Activated effector memory CD4-positive, alpha-beta T cell treated with anti-CD3 and anti-CD28 coated beads, Interleukin-2, amount 50 U/mL, for 16 hours (primary cell): ENCODE measurements around the gene CD82.
A peak's percentile ranks its signal among the peaks of the same experiment; 100 is the strongest.

ENCODE experiments used
- DNase-seq: peaks from one replicate; pipeline ENCODE4 v3.0.0-alpha.2; 2020

The CD82 gene

GRCh38 chr11:44565211-44565952 is at the start of gene CD82:
Gene CD82 (plus strand): TSS chr11:44565663. CDS start chr11:44594663, 29,000 bp downstream.
- DNase-seq = peak; percentile 99

GRCh38 chr11:44516688-44517507 is 48.6 kb upstream of the CD82 start:
- DNase-seq = no peak

DNA sequence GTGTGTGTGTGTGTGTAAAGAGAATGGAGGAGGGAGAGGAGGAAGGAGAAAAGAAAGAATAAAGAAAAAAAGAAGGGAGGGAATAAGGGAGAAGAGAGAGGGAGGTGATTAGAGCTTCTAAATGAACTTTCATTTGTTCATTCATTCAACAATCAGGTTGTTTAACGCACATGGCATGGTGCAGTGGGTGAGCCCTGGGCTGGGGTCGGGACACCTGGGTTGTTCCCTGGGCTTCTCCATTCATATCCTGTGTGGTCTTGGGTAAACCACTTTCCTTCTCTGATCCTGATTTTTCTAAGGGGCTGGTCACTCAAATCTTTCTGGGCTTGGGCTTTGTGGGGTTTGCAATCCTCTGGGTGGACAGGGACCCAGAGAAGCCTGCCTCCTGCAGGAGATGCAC is 47.9 kb upstream of the CD82 start:
- DNase-seq = no peak

GRCh38 chr11:44518968-44519550 is 46.4 kb upstream of the CD82 start:
- no peak for DNase-seq

GRCh38 chr11:44519989-44520737 is 45.3 kb upstream of the CD82 start:
- DNase-seq = no peak

GRCh38 chr11:44521148-44521547 is 44.3 kb upstream of the CD82 start:
- no peak for DNase-seq

DNA sequence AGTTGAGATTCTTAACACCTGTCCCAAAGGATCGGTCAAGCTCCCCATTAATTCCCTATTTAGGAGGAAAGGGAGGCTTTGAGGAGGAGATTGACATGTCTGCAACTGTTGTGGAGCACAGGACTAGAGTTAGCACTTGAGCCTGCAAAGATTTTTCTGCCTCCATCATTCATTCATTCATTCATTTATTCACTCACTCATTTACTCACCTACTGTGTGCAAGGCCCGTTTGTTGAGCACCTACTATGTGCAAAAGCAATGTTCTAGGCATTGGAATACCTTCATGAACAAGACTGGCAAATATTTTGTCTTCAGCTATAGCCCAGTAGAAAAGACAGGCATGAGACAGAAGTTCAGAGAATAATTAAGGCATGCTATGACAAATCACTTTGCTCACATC is 43.2 kb upstream of the CD82 start:
- no peak for DNase-seq

GRCh38 chr11:44524346-44524745 is 41.1 kb upstream of the CD82 start:
- DNase-seq = no peak

DNA sequence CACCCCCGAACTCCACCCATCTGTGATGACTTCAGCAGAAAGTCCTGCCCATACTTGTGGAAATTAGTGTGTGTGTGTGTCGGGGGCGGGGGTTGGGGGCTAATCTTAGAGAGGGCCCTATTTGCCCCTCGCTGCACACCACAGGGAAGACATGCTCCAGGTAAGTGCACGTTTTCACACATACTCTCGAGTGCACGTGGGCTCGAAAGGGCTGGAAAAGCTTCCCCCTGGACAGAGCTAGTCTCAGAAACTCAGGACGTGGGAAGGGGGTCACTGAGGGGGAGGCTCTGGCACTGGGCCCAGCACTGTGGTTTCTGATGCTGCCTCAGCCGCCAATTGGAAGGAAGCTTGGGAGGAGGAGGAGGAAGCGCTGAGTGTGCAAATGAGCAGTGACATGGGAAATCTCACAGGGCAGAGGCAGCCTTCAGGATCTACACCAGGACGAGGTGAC is 40.7 kb upstream of the CD82 start:
- DNase-seq = no peak

GRCh38 chr11:44525473-44526252 is 39.8 kb upstream of the CD82 start:
- DNase-seq = no peak

DNA sequence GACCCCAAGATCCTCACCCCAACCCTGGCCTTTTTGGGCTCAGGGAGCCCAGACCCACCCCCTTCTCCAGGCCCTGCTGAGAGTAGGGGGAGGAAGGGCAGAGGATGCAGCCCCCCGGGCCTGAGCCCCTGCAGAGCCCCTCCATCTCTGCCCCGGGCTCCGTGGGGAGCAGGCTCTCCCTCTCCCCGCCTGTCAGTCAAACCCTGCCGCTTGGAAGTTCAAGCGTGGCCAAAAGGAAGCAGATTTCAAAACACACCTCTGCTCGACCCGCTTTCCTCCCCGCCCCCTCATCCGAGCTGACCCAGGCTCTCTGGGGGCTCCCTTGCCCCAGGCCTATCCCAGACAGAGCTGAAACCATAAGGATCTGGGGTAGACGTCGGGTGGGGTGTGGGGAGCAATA is 39.0 kb upstream of the CD82 start:
- no peak for DNase-seq

DNA sequence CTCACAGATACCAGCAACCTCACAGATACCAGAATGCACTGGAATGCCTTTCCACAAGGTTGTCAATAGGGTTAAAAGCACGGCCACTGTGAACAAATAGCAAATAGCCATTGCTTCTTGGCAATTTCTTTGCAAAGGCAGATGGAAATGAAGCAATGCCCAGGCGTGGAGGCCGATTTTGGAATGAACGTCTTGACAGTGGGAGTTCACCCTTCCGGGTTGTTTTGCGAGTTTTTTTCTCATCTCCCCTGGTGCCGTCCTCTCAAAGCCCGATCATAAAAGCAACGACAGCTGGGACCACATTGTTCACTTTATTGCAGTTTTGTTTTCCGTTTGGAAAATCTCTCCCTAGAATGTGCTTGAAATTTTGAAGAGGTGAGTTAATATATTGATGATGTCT is 38.0 kb upstream of the CD82 start:
- no peak for DNase-seq

- no peak for DNase-seq
These were observed 37.4 kb upstream of the CD82 start for GRCh38 chr11:44528103-44528502.

- no peak for DNase-seq
These were observed 36.9 kb upstream of the CD82 start for GRCh38 chr11:44528581-44528980.

DNA sequence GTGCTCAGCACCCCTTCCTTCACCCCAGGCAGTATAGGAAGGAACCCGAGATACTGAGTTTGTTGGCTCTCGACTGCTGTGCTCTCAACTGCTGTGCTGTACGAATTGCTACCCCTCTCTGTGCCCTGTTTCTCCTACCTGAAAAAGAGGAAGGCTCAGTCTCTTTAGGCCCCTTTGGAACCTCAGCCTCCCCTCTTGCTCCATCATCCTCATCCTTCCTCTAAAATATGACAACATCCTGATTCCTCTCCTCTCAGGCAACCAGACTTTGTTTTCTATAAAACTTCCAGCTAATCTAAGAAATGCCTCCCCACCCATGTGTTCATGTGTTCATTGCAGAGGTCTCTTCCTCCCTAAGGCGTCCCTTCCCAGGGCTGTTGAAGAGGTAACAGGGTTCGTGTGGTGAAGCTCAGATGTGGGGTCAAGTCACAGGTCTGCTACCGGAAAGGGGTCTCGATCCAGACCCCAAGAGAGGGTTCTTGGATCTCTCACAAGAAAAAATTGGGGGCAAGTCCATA is 35.5 kb upstream of the CD82 start:
- no peak for DNase-seq

DNA sequence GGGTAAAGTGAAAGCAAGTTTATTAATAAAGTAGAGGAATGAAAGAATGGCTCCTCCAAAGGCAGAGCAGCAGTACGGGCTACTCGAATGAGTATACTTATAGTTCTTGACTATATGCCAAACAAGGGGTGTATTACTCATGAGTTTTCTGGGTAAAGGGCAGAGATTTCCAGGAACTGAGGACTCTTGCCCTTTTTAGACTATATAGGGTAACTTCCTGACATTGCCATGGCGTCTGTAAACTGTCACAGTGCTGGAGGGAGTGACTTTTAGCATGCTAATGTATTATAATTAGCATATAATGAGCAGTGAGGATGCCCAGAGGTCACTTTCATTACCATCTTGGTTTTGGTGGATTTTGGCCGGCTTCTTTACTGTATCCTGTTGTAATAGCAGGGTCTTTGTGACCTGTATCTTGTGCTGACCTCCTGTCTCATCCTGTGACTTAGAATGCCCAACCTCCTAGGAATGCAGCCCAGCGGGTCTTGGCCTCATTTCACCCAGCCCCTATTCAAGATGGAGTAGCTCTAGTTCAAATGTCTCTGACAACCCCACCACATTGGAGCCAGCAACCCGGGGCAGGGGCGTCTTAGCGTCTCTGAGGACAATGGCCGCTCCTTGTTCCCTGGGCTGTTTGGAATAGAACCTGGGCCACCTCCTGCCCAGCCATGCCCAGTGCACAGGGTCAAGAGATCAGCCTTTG is 34.9 kb upstream of the CD82 start:
- no peak for DNase-seq

- no peak for DNase-seq
These were observed 34.4 kb upstream of the CD82 start for GRCh38 chr11:44531116-44531504.

GRCh38 chr11:44531636-44532035 is 33.8 kb upstream of the CD82 start:
- no peak for DNase-seq

DNA sequence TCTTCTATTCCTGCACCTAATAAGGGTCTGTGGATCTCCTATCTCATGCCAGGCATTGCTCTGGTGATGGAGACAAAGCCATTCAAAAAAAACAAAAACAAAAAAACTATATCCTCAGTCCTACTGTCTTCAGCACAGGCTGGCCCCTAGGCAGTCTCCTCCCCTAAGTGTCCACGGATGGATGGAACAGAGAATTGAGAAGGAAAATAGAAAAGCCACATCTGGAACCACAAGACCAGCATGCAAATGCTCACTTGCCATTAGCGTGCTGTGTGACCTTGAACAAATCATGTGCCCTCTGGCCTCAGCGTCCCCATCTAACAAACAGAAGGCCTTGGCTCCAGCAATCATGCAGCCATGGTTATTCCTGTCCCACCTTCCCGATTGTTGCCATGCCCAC is 32.7 kb upstream of the CD82 start:
- no peak for DNase-seq

GRCh38 chr11:44533921-44534711 is 31.3 kb upstream of the CD82 start:
- DNase-seq = no peak
